ENCODE data around the gene NOL4L. TPM values are rescaled to one million over a fixed set of nuclear protein-coding genes. Genes with fewer than 3 reads are reported as not detected.

Gene NOL4L
- total RNA-seq, 1 experiment from 2014 or later = 31.7 TPM

GRCh38 chr20:32487381-32487780 is 97.8 kb downstream of the NOL4L start:
- H3K79me1 ChIP-seq (ENCODE audit: insufficient read depth, low read depth, low read length, poor library complexity, severe bottlenecking) = no peaks in the 10 kb centered on the region

More at GRCh38 chr20:32487381-32487780, 97.8 kb downstream of the NOL4L start:
- no peak overlapping the region for H4K5ac ChIP-seq (ENCODE audit: insufficient read length, low read depth, low read length)
- H3T11ph ChIP-seq (ENCODE audit: low read length) = no peak overlapping the region
- no CpG with 5 or more reads among the region's 3 CpGs for WGBS (ENCODE audit: extremely low coverage, insufficient read length, low lambda C conversion rate)
- H3K36me3 Mint-ChIP-seq (ENCODE audit: insufficient read depth in 1 of 3, low read depth in 3 of 3) = peaks cover 0 to 2% (median 0%) of the 10 kb centered on the region in 3 experiments; a peak in 1 of 7 replicates
- no peak overlapping the region for H3K27ac ChIP-seq (ENCODE audit: insufficient read length, low read depth, low read length)
- H2BK120ac ChIP-seq (ENCODE audit: low read depth, low read length, poor library complexity, severe bottlenecking) = no peak overlapping the region
- no peak overlapping the region for H2AK5ac ChIP-seq (ENCODE audit: insufficient read length, low read length)
- peaks cover 36% of the 10 kb centered on the region for H3K27me3 Mint-ChIP-seq (ENCODE audit: low read depth)
- H2BK5ac ChIP-seq (ENCODE audit: insufficient read length, low read length) = no peak overlapping the region
- no peak overlapping the region for H4K8ac ChIP-seq (replicated peaks; ENCODE audit: insufficient read length, low read depth, low read length)
- no peak overlapping the region for H4K91ac ChIP-seq (ENCODE audit: insufficient read length, low read depth, low read length)
- H3K56ac ChIP-seq (ENCODE audit: insufficient read length, low read depth, low read length) = no peak overlapping the region
- H3K23ac ChIP-seq (ENCODE audit: insufficient read length, low read depth, low read length) = no peak overlapping the region
- H3K18ac ChIP-seq (ENCODE audit: insufficient read length, low read depth, low read length) = no peak overlapping the region
- TF ChIP-seq CTCF (conservative IDR thresholded peaks at IDR 0.05) = no peak
- H3K4me1 Mint-ChIP-seq = peaks cover 11 to 13% of the 10 kb centered on the region in 2 experiments
- H3K9me3 ChIP-seq (ENCODE audit: control insufficient read depth, low read depth, low read length) = no peaks in the 10 kb centered on the region
- H2AFZ ChIP-seq (ENCODE audit: low read length) = no peak overlapping the region
- no peak overlapping the region for H3K9ac ChIP-seq (ENCODE audit: extremely low read depth, insufficient read length, low read length)
- peaks cover 2 to 3% of the 10 kb centered on the region in 2 experiments; a peak in 3 of 5 replicates for H3K9me3 Mint-ChIP-seq
- DNase-seq = no peak
- no peak overlapping the region for H3K14ac ChIP-seq (ENCODE audit: insufficient read depth, low read length)
- H3K79me2 ChIP-seq (ENCODE audit: insufficient read depth, low read length) = no peaks in the 10 kb centered on the region
- H3K27ac Mint-ChIP-seq = no peak overlapping the region
- H3K4me1 ChIP-seq (ENCODE audit: insufficient read depth, low read length) = no peaks in the 10 kb centered on the region
- H2BK12ac ChIP-seq (ENCODE audit: insufficient read length, low read depth, low read length) = no peak overlapping the region
- H3K23me2 ChIP-seq (ENCODE audit: insufficient read length, low read depth, low read length, poor library complexity, severe bottlenecking) = peaks cover 9% of the 10 kb centered on the region
- H2BK20ac ChIP-seq (ENCODE audit: low read depth, low read length, poor library complexity, severe bottlenecking) = no peak overlapping the region
- no peak overlapping the region for H3K4ac ChIP-seq (ENCODE audit: low read depth, low read length)
- H3K4me3 Mint-ChIP-seq = no peak overlapping the region
- H3K27me3 ChIP-seq (ENCODE audit: insufficient read depth, low read length) = no peaks in the 10 kb centered on the region
- H3K4me2 ChIP-seq (ENCODE audit: insufficient read depth, insufficient read length, low read length) = no peak overlapping the region
- no peaks in the 10 kb centered on the region for H4K20me1 ChIP-seq (ENCODE audit: control insufficient read depth, insufficient read depth, insufficient read length)
- H2BK15ac ChIP-seq (ENCODE audit: low read depth, low read length) = no peak overlapping the region
